Pancreas (tissue), 10 donors: ENCODE data around the gene ZNF385B. TPM values are rescaled to one million over a fixed set of nuclear protein-coding genes. Genes with fewer than 3 reads are reported as not detected.

ENCODE experiments used
- ATAC-seq, 4 donors: fragments of 200-7000 bp; cut with Tn5 transposase; one replicate each; pipeline versions ENCODE4 v1.8.0 to v1.9.1; 2020; ENCODE audit warnings: mild to moderate bottlenecking in 4 of 4, moderate library complexity in 4 of 4
- DNase-seq, 6 donors: peaks; one replicate each; pipeline ENCODE4 v3.0.0-alpha.2; 2020
- FAIRE-seq: peaks from 2 replicates; lab custom pipeline; 2012; peaks lifted over from hg19 to GRCh38; lab: Jason Lieb, UNC
- H3K27ac ChIP-seq, 4 donors: fragments of 200-600 bp; sonication (generic); 1 replicate in 3 of 4; 2 replicates in 1 of 4; pipeline versions ENCODE4 v1.5.0 to v1.8.0; 2020
- H3K27me3 ChIP-seq, 4 donors: fragments of 200-600 bp; one replicate each; pipeline ENCODE4 v1.8.0; 2021
- H3K36me3 ChIP-seq, 3 donors: fragments of 200-600 bp; sonication (generic) in 1 of 3; one replicate each; pipeline versions ENCODE4 v1.5.0 to v1.8.0; 2020 to 2021
- H3K4me1 ChIP-seq, 3 donors: fragments of 200-600 bp; one replicate each; pipeline ENCODE4 v1.8.0; 2021
- H3K4me3 ChIP-seq, 4 donors: fragments of 200-600 bp; sonication (generic) in 2 of 4; one replicate each; pipeline versions ENCODE4 v1.5.0 to v1.8.0; 2020 to 2021
- H3K9me3 ChIP-seq, 4 donors: fragments of 200-600 bp; one replicate each; pipeline ENCODE4 v1.8.0; 2021
- WGBS, 2 donors: extraction: QIAGEN DNeasy Blood & Tissue Kit; methylation state at CpG; one replicate each; pipeline ENCODE4 v1.1.7; 2013; 5-methylcytosine and 5-hydroxymethylcytosine counted together
- intact Hi-C, 3 donors: fragments of 100-400 bp; cut with DNase I; formaldehyde crosslinking; loops; one replicate each; pipeline versions ENCODE4 v1.11.1 to v1.14.2; 2022
- polyA plus RNA-seq, 2 donors: library from polyadenylated mRNA; stranded (reverse); fragments of 200-250 nt; gene quantifications; one replicate each; pipeline ENCODE4 v1.2.3, GENCODE V29; 2013
- total RNA-seq, 6 donors: library from RNA; stranded (reverse); fragmentation: NEBNext Ultra II Directional in 4 of 6; extraction: Animal tissue kit (Norgen Biotek cat#: 25700) in 4 of 6; gene quantifications; one replicate each; pipeline versions ENCODE4 v1.2.1 to v1.2.4, GENCODE V29; 2021 to 2023
- TF ChIP-seq, protein P1 (sequence below), 4 donors: fragments of 200-600 bp; sonication (generic) in 3 of 4; IDR thresholded peaks; one replicate each; pipeline versions ENCODE4 v1.5.0 to v1.8.0; 2021; ENCODE audit warnings: antibody characterized with exemption in 4 of 4
- donor health status: healthy with polysubstance abuse.
- donor health status: DM: no; HTN: no; CAD: no; lungs with moderate emphysema.
- donor health status: DM: no; HTN: no; CAD: no.
- donor health status: control.
- donor health status: control.
- donor health status: Bipolar disorder and iron deficiency.
- donor health status: DM: yes; HTN: yes; CAD: no.
- donor health status: DM: no; HTN: no; CAD: no.
- donor health status: DM: no; HTN: no; CAD: no.
- donor health status: DM: yes; HTN: yes; CAD: no.

The ZNF385B gene
- total and polyA plus RNA-seq, 8 donors, result 0.19 to 0.61 (median 0.37) TPM; not detected in 1

DNA sequence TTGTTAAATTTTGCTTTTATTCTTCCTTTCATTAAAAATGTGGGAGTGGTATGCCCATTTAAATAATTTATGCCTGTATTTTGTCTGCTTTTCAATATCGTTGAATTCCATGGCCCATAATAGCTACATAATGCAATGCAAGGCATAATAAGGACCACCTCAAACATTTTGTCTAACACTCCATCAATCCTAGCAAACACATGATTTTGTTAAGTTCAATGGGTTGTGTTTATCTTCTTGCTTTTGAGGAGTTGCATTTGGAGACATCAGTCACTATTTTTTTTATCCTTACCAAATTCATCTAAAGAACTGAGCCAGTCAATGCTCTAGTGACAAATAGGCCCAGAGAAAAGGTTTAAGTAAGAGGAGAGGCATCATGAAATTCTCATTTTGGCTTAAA is 145.5 kb downstream of the ZNF385B start:
- ATAC-seq (no peak), DNase-seq (no peak), FAIRE-seq (no peak)
- WGBS, 2 donors, result 93 to 94% methylated on average over 1 of the region's 1 CpG
- H3K9me3 ChIP-seq, result no peaks in the 10 kb centered on the region
- TF ChIP-seq, protein P1, sequence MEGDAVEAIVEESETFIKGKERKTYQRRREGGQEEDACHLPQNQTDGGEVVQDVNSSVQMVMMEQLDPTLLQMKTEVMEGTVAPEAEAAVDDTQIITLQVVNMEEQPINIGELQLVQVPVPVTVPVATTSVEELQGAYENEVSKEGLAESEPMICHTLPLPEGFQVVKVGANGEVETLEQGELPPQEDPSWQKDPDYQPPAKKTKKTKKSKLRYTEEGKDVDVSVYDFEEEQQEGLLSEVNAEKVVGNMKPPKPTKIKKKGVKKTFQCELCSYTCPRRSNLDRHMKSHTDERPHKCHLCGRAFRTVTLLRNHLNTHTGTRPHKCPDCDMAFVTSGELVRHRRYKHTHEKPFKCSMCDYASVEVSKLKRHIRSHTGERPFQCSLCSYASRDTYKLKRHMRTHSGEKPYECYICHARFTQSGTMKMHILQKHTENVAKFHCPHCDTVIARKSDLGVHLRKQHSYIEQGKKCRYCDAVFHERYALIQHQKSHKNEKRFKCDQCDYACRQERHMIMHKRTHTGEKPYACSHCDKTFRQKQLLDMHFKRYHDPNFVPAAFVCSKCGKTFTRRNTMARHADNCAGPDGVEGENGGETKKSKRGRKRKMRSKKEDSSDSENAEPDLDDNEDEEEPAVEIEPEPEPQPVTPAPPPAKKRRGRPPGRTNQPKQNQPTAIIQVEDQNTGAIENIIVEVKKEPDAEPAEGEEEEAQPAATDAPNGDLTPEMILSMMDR (IDR thresholded peaks at IDR 0.05), result no peak
- no peak overlapping the region for H3K4me3 ChIP-seq
- intact Hi-C loops, result no loop called here
- H3K4me1 ChIP-seq, result no peaks in the 10 kb centered on the region
- no peaks in the 10 kb centered on the region for H3K27me3 ChIP-seq
- no peak overlapping the region for H3K27ac ChIP-seq
- no peaks in the 10 kb centered on the region for H3K36me3 ChIP-seq

DNA sequence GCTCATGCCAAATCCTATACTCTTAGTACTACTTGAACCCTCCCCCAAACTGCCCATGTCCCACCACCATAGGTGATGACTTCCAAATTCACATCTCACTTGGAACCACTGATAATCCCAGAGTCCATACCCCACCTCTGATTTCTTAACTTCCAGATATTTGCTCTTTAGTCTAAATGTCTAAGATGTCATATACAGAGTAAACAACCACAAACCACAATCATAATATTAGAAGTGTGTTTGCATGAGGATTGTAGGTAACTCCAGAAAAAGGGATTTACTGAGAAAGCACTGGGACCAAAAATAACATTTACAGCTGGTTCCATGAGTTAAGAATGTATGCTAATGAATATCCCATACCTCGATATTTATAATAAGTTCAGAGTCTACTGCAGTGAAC is 146.2 kb downstream of the ZNF385B start:
- DNase-seq, result no peak
- no peaks in the 10 kb centered on the region for H3K36me3 ChIP-seq
- 78 to 93% methylated on average over 1 of the region's 1 CpG for WGBS, 2 donors
- H3K27ac ChIP-seq, result no peak overlapping the region
- H3K4me1 ChIP-seq, result no peaks in the 10 kb centered on the region
- no peak for FAIRE-seq
- no peaks in the 10 kb centered on the region for H3K27me3 ChIP-seq
- H3K9me3 ChIP-seq, result no peaks in the 10 kb centered on the region
- no peak overlapping the region for H3K4me3 ChIP-seq
- TF ChIP-seq, protein P1 (IDR thresholded peaks at IDR 0.05), result no peak
- intact Hi-C loops, result no loop called here
- ATAC-seq, result no peak

DNA sequence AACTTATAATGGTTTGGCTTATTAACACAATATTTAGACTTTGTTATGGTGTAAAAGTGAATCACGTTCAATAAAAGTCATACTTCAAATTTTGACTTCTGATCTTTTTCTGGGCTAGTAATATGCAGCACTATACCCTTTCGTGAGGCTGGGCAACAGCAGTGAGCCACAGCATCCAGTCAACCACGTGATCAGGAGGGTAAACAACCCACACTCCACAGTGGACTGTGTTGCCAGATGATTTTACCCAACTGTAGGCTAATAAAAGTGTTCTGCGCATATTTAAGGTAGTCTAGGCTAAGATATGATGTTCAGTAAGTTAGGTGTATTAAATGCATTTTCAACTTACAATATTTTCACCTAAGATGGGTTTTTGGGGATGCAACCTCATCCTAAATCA is 148.6 kb downstream of the ZNF385B start:
- FAIRE-seq (no peak), ATAC-seq (no peak), DNase-seq (no peak)
- 65 to 82% methylated on average over 4 of the region's 4 CpGs for WGBS, 2 donors
- H3K4me3 ChIP-seq, result no peak overlapping the region
- no peaks in the 10 kb centered on the region for H3K4me1 ChIP-seq
- no peak overlapping the region for H3K27ac ChIP-seq
- intact Hi-C loops, result no loop called here
- H3K36me3 ChIP-seq, result no peaks in the 10 kb centered on the region
- H3K9me3 ChIP-seq, result no peaks in the 10 kb centered on the region
- H3K27me3 ChIP-seq, result no peaks in the 10 kb centered on the region
- TF ChIP-seq, protein P1 (IDR thresholded peaks at IDR 0.05), result no peak

DNA sequence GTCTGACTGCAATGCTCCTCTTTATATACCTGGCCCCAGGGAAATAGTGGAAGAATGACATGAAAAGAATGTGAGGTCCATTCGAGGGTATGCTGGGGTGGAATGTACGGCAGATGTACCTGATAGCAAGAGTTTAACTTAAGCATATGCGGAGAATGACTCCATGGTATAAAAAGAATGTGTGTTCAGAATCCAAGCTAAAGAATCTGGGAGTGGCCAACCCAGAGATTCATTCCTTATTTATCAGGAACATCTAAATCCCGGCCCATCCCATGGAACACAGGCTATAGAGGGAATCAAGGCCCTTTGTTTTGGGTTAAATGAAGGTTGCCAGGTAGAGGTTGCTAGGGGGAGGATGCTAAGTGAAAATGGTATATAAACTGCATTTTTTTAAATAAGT is 150.0 kb downstream of the ZNF385B start:
- DNase-seq (no peak), FAIRE-seq (no peak), ATAC-seq (no peak)
- intact Hi-C loops, result no loop called here
- H3K36me3 ChIP-seq, result no peaks in the 10 kb centered on the region
- 72 to 86% methylated on average over 4 of the region's 4 CpGs for WGBS, 2 donors
- no peaks in the 10 kb centered on the region for H3K9me3 ChIP-seq
- no peak overlapping the region for H3K27ac ChIP-seq
- no peaks in the 10 kb centered on the region for H3K27me3 ChIP-seq
- no peak overlapping the region for H3K4me3 ChIP-seq
- TF ChIP-seq, protein P1 (IDR thresholded peaks at IDR 0.05), result no peak
- no peaks in the 10 kb centered on the region for H3K4me1 ChIP-seq

DNA sequence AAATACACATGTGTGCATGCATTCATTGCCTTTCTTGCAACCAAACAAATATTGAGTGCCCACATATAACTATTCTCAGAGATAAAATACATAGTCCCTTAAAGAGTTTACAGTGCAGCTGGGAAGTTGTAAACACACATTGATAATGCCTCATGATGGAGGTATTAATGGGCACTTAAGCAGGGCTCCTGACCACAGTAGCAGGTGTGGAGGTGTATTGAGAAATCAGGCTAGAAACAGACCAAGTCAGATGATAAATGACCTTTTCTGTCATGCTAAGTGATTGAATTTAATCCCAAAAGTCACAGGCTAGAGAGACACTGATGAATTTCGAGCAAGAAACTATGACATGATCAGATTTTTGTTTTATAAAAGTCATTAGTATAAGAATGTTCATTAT is 157.7 kb downstream of the ZNF385B start:
- Histone ChIP-seq H3K9me3 (no peaks in the 10 kb centered on the region), H3K4me1 (no peaks in the 10 kb centered on the region), H3K27ac (no peak overlapping the region), H3K4me3 (no peak overlapping the region), H3K36me3 (no peaks in the 10 kb centered on the region), H3K27me3 (no peaks in the 10 kb centered on the region)
- 46 to 52% methylated on average over 1 of the region's 1 CpG for WGBS, 2 donors
- intact Hi-C loops, result no loop called here
- TF ChIP-seq, protein P1 (IDR thresholded peaks at IDR 0.05), result no peak
- no peak for DNase-seq
- no peak for FAIRE-seq
- ATAC-seq, result no peak
